ENCODE data around the gene IQSEC1.

DNA sequence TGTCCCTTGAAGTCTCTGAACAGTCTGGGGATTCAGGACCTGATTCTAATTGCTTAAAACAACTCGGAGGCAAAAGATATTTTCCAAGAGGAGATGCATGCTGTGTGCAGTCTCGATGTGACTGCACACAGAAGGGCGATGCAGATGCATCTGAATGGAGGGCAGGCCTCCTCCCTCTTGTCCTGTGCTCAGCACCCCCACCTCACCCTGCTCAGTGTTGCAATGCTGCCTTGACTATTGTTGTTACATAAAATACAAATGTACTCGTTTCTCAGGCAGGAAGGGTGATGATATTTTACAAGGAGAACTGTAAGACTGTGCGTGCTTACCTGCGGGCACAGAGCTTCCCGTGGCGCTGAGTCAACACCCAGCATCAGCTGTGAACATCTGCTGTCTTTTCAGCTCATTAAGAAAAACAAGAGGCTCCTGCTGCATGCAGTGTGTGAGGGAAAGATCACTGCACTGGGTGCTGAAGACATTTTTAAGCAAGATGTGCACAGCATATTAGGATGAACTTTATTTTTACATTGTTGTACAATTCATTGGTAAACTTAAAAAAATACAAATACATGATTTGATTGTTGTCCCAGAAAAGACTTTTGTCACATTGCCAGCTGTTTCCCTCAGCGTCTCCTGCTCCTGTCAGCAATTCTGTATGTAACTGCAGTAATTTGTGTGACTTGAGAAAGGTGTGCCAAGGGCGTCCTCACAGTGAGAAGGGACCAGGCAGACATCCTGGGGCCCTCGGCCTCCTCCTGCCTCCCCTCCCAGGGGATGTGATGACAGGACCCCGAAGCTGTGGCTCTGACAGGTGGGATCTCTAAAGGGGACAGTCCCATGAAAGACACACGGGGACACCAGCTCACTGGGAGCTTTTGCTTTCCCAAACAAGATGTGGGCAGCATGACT, 175.6 kb downstream of the IQSEC1 start:
- TF ChIP-seq EP300 (IDR thresholded peaks at IDR 0.05; ENCODE audit: borderline replicate concordance), result no peak
- TF ChIP-seq TAF1 (IDR thresholded peaks at IDR 0.05; ENCODE audit: low read depth), result no peak
- TF ChIP-seq ZBTB7A (IDR thresholded peaks at IDR 0.05; ENCODE audit: low read depth), result no peak

All from Ishikawa (cell line).